ENCODE measurements around the gene PELI2. TPM values are rescaled to one million over a fixed set of nuclear protein-coding genes. Genes with fewer than 3 reads are reported as not detected.

The PELI2 gene
- polyA plus RNA-seq, 1 donor (not counting 4 experiments of a cell fraction or from before 2014, with no cell fraction given) = not detected

DNA sequence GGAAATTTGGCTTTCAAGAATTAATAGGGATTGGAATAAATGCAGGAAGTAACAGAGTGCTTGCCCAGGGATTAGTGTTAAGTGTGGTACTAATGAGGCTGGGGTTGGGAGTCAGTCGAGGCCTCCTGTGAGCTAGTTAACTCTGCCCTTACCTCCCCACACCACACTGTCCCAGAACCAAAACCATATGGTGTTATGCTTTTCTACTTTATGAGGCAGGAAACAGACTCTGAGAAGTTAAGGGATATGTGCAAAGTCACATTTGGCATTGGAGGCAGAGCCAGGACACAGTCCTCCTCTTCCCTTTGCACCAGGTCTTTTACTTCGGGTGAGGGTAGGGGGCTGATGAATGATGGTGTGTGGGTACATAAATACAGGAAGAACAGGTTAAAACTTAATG, 41.9 kb downstream of the PELI2 start:
- H3K9me1 ChIP-seq (ENCODE audit: control insufficient read depth, extremely low read depth, insufficient read depth, low read length) = no peaks in the 10 kb centered on the region
- H3K27ac ChIP-seq (ENCODE audit: control insufficient read depth, insufficient read depth, low read length) = no peak overlapping the region
- dilution Hi-C loops (cut with MboI; ENCODE audit: extremely low pct_ligation_motif_present, low sequenced_read_pairs) = no loop called here
- no peaks in the 10 kb centered on the region for H3K4me1 ChIP-seq (ENCODE audit: control insufficient read depth, extremely low read depth, insufficient read depth, low read length)
- H3K9me3 ChIP-seq (ENCODE audit: control insufficient read depth, low read depth, low read length) = no peaks in the 10 kb centered on the region
- DNase-seq (ENCODE audit: low read depth, low spot score) = no peak
- TF ChIP-seq, protein P1, sequence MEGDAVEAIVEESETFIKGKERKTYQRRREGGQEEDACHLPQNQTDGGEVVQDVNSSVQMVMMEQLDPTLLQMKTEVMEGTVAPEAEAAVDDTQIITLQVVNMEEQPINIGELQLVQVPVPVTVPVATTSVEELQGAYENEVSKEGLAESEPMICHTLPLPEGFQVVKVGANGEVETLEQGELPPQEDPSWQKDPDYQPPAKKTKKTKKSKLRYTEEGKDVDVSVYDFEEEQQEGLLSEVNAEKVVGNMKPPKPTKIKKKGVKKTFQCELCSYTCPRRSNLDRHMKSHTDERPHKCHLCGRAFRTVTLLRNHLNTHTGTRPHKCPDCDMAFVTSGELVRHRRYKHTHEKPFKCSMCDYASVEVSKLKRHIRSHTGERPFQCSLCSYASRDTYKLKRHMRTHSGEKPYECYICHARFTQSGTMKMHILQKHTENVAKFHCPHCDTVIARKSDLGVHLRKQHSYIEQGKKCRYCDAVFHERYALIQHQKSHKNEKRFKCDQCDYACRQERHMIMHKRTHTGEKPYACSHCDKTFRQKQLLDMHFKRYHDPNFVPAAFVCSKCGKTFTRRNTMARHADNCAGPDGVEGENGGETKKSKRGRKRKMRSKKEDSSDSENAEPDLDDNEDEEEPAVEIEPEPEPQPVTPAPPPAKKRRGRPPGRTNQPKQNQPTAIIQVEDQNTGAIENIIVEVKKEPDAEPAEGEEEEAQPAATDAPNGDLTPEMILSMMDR (optimal IDR thresholded peaks at IDR 0.05 in 1 of 3, IDR thresholded peaks at IDR 0.05 in 1 of 3, conservative IDR thresholded peaks at IDR 0.05 in 1 of 3; ENCODE audit: extremely low read depth in 1 of 3, insufficient read depth in 2 of 3, low read length in 3 of 3) = no peak
- TF ChIP-seq EZH2 (IDR thresholded peaks at IDR 0.05; ENCODE audit: low read length) = no peak
- no peak overlapping the region for H3K4me2 ChIP-seq (ENCODE audit: control insufficient read depth, extremely low read depth, insufficient read depth, low read depth, low read length)
- H3K9ac ChIP-seq (ENCODE audit: control insufficient read depth, extremely low read depth, insufficient read depth, low read length) = no peak overlapping the region
- no peaks in the 10 kb centered on the region for H3K27me3 ChIP-seq (ENCODE audit: control insufficient read depth, extremely low read depth, insufficient read depth, low read length)
- H3K36me3 ChIP-seq (ENCODE audit: control insufficient read depth in 2 of 2, extremely low read depth in 1 of 2, insufficient read depth in 2 of 2, low read length in 2 of 2) = no peaks in the 10 kb centered on the region
- no peak for FAIRE-seq
- H3K4me3 ChIP-seq (ENCODE audit: control insufficient read depth in 2 of 3, extremely low read depth in 1 of 3, insufficient read depth in 2 of 3, low read depth in 1 of 3, low read length in 3 of 3) = no peak overlapping the region
- H3K79me2 ChIP-seq (ENCODE audit: control insufficient read depth, insufficient read depth, low read length) = no peaks in the 10 kb centered on the region
- H4K20me1 ChIP-seq (ENCODE audit: control insufficient read depth, extremely low read depth, insufficient read depth, low read length) = no peaks in the 10 kb centered on the region
- no peak overlapping the region for H2AFZ ChIP-seq (ENCODE audit: control insufficient read depth, low read length)

DNA sequence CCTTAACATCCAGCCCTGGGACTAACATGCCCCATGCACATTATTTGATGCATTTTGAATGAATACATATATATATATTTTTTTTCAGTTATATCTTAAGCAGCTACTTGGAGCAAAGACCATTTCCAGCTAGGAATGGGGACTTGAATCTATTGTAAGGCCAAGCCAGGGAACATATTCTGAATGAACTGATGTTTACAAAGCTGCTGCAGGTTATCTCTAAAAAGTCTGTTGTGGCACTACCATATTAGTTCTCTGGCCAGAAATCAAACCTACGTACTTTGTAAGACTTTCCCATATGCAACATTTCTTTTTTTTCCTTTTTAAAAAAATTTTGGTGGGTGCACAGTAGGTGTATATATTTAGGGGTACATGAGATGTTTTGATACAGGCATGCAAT, 43.4 kb downstream of the PELI2 start:
- H2AFZ ChIP-seq (ENCODE audit: control insufficient read depth, low read length) = no peak overlapping the region
- no peaks in the 10 kb centered on the region for H4K20me1 ChIP-seq (ENCODE audit: control insufficient read depth, extremely low read depth, insufficient read depth, low read length)
- H3K9me1 ChIP-seq (ENCODE audit: control insufficient read depth, extremely low read depth, insufficient read depth, low read length) = no peaks in the 10 kb centered on the region
- no peak overlapping the region for H3K27ac ChIP-seq (ENCODE audit: control insufficient read depth, insufficient read depth, low read length)
- no peak for TF ChIP-seq EZH2 (IDR thresholded peaks at IDR 0.05; ENCODE audit: low read length)
- TF ChIP-seq, protein P1 (optimal IDR thresholded peaks at IDR 0.05 in 1 of 3, IDR thresholded peaks at IDR 0.05 in 1 of 3, conservative IDR thresholded peaks at IDR 0.05 in 1 of 3; ENCODE audit: extremely low read depth in 1 of 3, insufficient read depth in 2 of 3, low read length in 3 of 3) = no peak
- H3K4me2 ChIP-seq (ENCODE audit: control insufficient read depth, extremely low read depth, insufficient read depth, low read depth, low read length) = no peak overlapping the region
- FAIRE-seq (no peak), DNase-seq (ENCODE audit: low read depth, low spot score) (no peak)
- H3K36me3 ChIP-seq (ENCODE audit: control insufficient read depth in 2 of 2, extremely low read depth in 1 of 2, insufficient read depth in 2 of 2, low read length in 2 of 2) = no peaks in the 10 kb centered on the region
- no peaks in the 10 kb centered on the region for H3K4me1 ChIP-seq (ENCODE audit: control insufficient read depth, extremely low read depth, insufficient read depth, low read length)
- no peak overlapping the region for H3K9ac ChIP-seq (ENCODE audit: control insufficient read depth, extremely low read depth, insufficient read depth, low read length)
- H3K79me2 ChIP-seq (ENCODE audit: control insufficient read depth, insufficient read depth, low read length) = no peaks in the 10 kb centered on the region
- no peak overlapping the region for H3K4me3 ChIP-seq (ENCODE audit: control insufficient read depth in 2 of 3, extremely low read depth in 1 of 3, insufficient read depth in 2 of 3, low read depth in 1 of 3, low read length in 3 of 3)
- no peaks in the 10 kb centered on the region for H3K27me3 ChIP-seq (ENCODE audit: control insufficient read depth, extremely low read depth, insufficient read depth, low read length)
- no peaks in the 10 kb centered on the region for H3K9me3 ChIP-seq (ENCODE audit: control insufficient read depth, low read depth, low read length)
- dilution Hi-C loops (cut with MboI; ENCODE audit: extremely low pct_ligation_motif_present, low sequenced_read_pairs) = no loop called here

Data from keratinocyte (primary cell).